PC-3 (cell line): ENCODE measurements around the gene TTC27. TPM values are rescaled to one million over a fixed set of nuclear protein-coding genes. Genes with fewer than 3 reads are reported as not detected.
"Not testable (repeated sequence)": the region's sequence is repeated elsewhere in the genome, so short reads cannot be mapped to it uniquely, and the experiment has no call there.

Experiments
- ATAC-seq: fragments of 200-7000 bp; cut with Tn5 transposase; 2 replicates; pipeline ENCODE4 v1.9.1; 2020; ENCODE audit warnings: mild to moderate bottlenecking, moderate library complexity
- BruUV-seq: library from RNA; stranded (reverse); fragments of 400-500 nt; replicated peaks from 2 replicates; lab custom pipeline; 2021; lab: Mats Ljungman, UMichigan
- CTCF ChIA-PET: fragments of 300-600 bp; sonication (Branson Sonifier 250); formaldehyde crosslinking; loops from one replicate; lab custom pipeline; 2022; ENCODE audit warnings: antibody characterized with exemption; lab: Charles Lee
- POLR2A ChIA-PET: fragments of 300-600 bp; sonication (Branson Sonifier 250); formaldehyde crosslinking; loops from one replicate; lab custom pipeline; 2022; ENCODE audit warnings: antibody characterized with exemption; ENCODE audit not compliant: unreplicated experiment; lab: Charles Lee
- DNase-seq: peaks from one replicate; pipeline ENCODE4 v3.0.0-alpha.2; 2015
- H2AFZ ChIP-seq: fragments of 300-600 bp; sonication (generic); 2 replicates; pipeline ENCODE4 v1.6.0; 2016; ENCODE audit warnings: antibody characterized with exemption, low read length
- H3F3A ChIP-seq: fragments of 300-600 bp; sonication (generic); one replicate; pipeline ENCODE4 v1.6.0; 2017; ENCODE audit warnings: antibody characterized with exemption, low read length, control low read depth, mild to moderate bottlenecking; ENCODE audit not compliant: unreplicated experiment
- H3K27ac ChIP-seq: fragments of 300-600 bp; sonication (generic); 2 replicates; pipeline ENCODE4 v1.5.1; 2016; ENCODE audit warnings: mild to moderate bottlenecking, low read length
- H3K27me3 ChIP-seq: fragments of 300-600 bp; sonication (generic); 2 replicates; pipeline ENCODE4 v1.6.1; 2016; ENCODE audit warnings: low read length, mixed read lengths
- H3K36me3 ChIP-seq: fragments of 300-600 bp; sonication (generic); 2 replicates; pipeline ENCODE4 v1.6.1; 2016; ENCODE audit warnings: low read depth, mixed run types, low read length, mixed read lengths
- H3K4me1 ChIP-seq: fragments of 300-600 bp; sonication (generic); 2 replicates; pipeline ENCODE4 v1.5.1; 2016; ENCODE audit warnings: low read length; ENCODE audit not compliant: insufficient read depth
- H3K4me2 ChIP-seq: fragments of 300-600 bp; sonication (generic); 2 replicates; pipeline ENCODE4 v1.6.0; 2016; ENCODE audit warnings: low read length
- H3K4me3 ChIP-seq: fragments of 300-600 bp; sonication (generic); 2 replicates; pipeline ENCODE4 v1.5.1; 2016; ENCODE audit warnings: mild to moderate bottlenecking, low read length, mixed read lengths
- H3K79me2 ChIP-seq: fragments of 300-600 bp; sonication (generic); 2 replicates; pipeline ENCODE4 v1.6.1; 2017; ENCODE audit warnings: low read length, mixed read lengths
- H3K9ac ChIP-seq: fragments of 300-600 bp; sonication (generic); 2 replicates; pipeline ENCODE4 v1.6.0; 2016; ENCODE audit warnings: mild to moderate bottlenecking, low read length
- H3K9me2 ChIP-seq: fragments of 300-600 bp; sonication (generic); replicated peaks from 2 replicates; pipeline ENCODE4 v1.6.1; 2016; ENCODE audit warnings: mixed run types, low read length, mixed read lengths
- H3K9me3 ChIP-seq: fragments of 300-600 bp; sonication (generic); 2 replicates; pipeline ENCODE4 v1.6.1; 2016; ENCODE audit warnings: low read length, mixed read lengths
- H4K20me1 ChIP-seq: fragments of 300-600 bp; sonication (generic); 2 replicates; pipeline ENCODE4 v1.6.1; 2016; ENCODE audit warnings: low read length, mixed read lengths
- CTCF ChIP-seq: fragments of 300-600 bp; sonication (generic); conservative IDR thresholded peaks from 2 replicates; pipeline ENCODE4 v1.5.1; 2017; ENCODE audit warnings: antibody characterized with exemption, low read depth, mild to moderate bottlenecking, low read length
- EZH2 ChIP-seq: fragments of 300-600 bp; sonication (generic); IDR thresholded peaks from one replicate; pipeline ENCODE4 v1.6.1; 2017; ENCODE audit warnings: antibody characterized with exemption, mild to moderate bottlenecking, low read length; ENCODE audit not compliant: unreplicated experiment
- EZH2phosphoT487 ChIP-seq: fragments of 300-600 bp; sonication (generic); IDR thresholded peaks from 2 replicates; pipeline ENCODE4 v1.6.1; 2018; ENCODE audit warnings: mild to moderate bottlenecking, antibody characterized with exemption, low read length, borderline replicate concordance
- intact Hi-C: fragments of 100-400 bp; cut with micrococcal nuclease; formaldehyde crosslinking; loops from 2 replicates; pipeline ENCODE4 v1.9.0; 2023
- total RNA-seq: library from RNA; depleted of rRNA; stranded (reverse); fragments of >200 nt; gene quantifications from 2 replicates; pipeline ENCODE4 v1.2.3, GENCODE V29; 2014

Gene TTC27
- total RNA-seq, 1 experiment from 2014 or later = 33.0 TPM

- ChIA-PET CTCF (no interaction called here), POLR2A (no interaction called here)
- ATAC-seq = no peak
- Histone ChIP-seq H3K36me3 (peaks cover 41% of the 10 kb centered on the region), H3F3A (no peaks in the 10 kb centered on the region), H3K27ac (no peak overlapping the region), H3K27me3 (no peaks in the 10 kb centered on the region), H2AFZ (no peak overlapping the region), H4K20me1 (no peaks in the 10 kb centered on the region; the same call in 1 of the 2 replicates), H3K4me2 (0 out of 2 replicates have a peak overlapping the region, but pooled peaks have one; percentile 47), H3K9me3 (no peaks in the 10 kb centered on the region), H3K9me2 (no peaks in the 10 kb centered on the region), H3K79me2 (peaks cover 40% of the 10 kb centered on the region), H3K4me1 (peaks cover 20% of the 10 kb centered on the region), H3K9ac (no peak overlapping the region), H3K4me3 (no peak overlapping the region)
- intact Hi-C loops = no loop called here
- no TSS peak for BruUV-seq
- TF ChIP-seq EZH2phosphoT487 (no peak), CTCF (no peak), EZH2 (no peak)
- no peak for DNase-seq
Measured at GRCh38 chr2:32633040-32633439, 5.2 kb downstream of the TTC27 start.

- H3F3A ChIP-seq, intact Hi-C loops, DNase-seq, H3K4me1 ChIP-seq, H2AFZ ChIP-seq, H3K9me3 ChIP-seq, POLR2A ChIA-PET, H3K9me2 ChIP-seq, H3K4me2 ChIP-seq, H3K4me3 ChIP-seq, H3K27me3 ChIP-seq, H4K20me1 ChIP-seq, H3K79me2 ChIP-seq, H3K27ac ChIP-seq, BruUV-seq, ATAC-seq, H3K9ac ChIP-seq: not testable (repeated sequence)
- CTCF ChIA-PET = interaction anchor here (0.7 kb wide), 1 partner anchor 92 kb away, joined by 4 read pairs; no protein-coding TSS in a partner anchor
- peaks cover 34% of the 10 kb centered on the region for H3K36me3 ChIP-seq
Measured at GRCh38 chr2:32638548-32638947, 10.7 kb downstream of the TTC27 start.

GRCh38 chr2:32641180-32641579 is 13.3 kb downstream of the TTC27 start:
- BruUV-seq = no TSS peak
- TF ChIP-seq CTCF (no peak), EZH2phosphoT487 (no peak), EZH2 (no peak)
- Histone ChIP-seq H3K27ac (no peak overlapping the region), H4K20me1 (no peaks in the 10 kb centered on the region), H3K36me3 (peaks cover 27% of the 10 kb centered on the region), H2AFZ (no peak overlapping the region), H3K27me3 (no peaks in the 10 kb centered on the region), H3K9me2 (no peaks in the 10 kb centered on the region), H3K4me2 (no peak overlapping the region), H3K4me3 (no peak overlapping the region), H3F3A (no peaks in the 10 kb centered on the region), H3K4me1 (no peaks in the 10 kb centered on the region), H3K9ac (no peak overlapping the region), H3K79me2 (no peaks in the 10 kb centered on the region), H3K9me3 (no peaks in the 10 kb centered on the region)
- ATAC-seq (no peak), DNase-seq (no peak)
- intact Hi-C loops = no loop called here
- POLR2A ChIA-PET = no interaction called here
- CTCF ChIA-PET = no interaction called here
